Rectal smooth muscle tissue (tissue), 1 donor: Measurements from ENCODE around the gene SRXN1.

Experiments used
- H3K27ac ChIP-seq: one replicate; pipeline ENCODE4 v1.7.0; 2013; ENCODE audit warnings: low read depth, low read length, inconsistent platforms
- H3K27me3 ChIP-seq: one replicate; pipeline ENCODE4 v1.7.0; 2013; ENCODE audit warnings: low read length; ENCODE audit not compliant: control insufficient read depth, insufficient read depth
- H3K36me3 ChIP-seq: one replicate; pipeline ENCODE4 v1.7.0; 2013; ENCODE audit warnings: low read length; ENCODE audit not compliant: control insufficient read depth, insufficient read depth
- H3K4me1 ChIP-seq: one replicate; pipeline ENCODE4 v1.7.0; 2013; ENCODE audit warnings: low read length; ENCODE audit not compliant: control insufficient read depth, insufficient read depth
- H3K4me3 ChIP-seq: one replicate; pipeline ENCODE4 v1.7.0; 2013; ENCODE audit warnings: low read length
- H3K9ac ChIP-seq: one replicate; pipeline ENCODE4 v1.7.0; 2013; ENCODE audit warnings: low read length

SRXN1 gene

DNA sequence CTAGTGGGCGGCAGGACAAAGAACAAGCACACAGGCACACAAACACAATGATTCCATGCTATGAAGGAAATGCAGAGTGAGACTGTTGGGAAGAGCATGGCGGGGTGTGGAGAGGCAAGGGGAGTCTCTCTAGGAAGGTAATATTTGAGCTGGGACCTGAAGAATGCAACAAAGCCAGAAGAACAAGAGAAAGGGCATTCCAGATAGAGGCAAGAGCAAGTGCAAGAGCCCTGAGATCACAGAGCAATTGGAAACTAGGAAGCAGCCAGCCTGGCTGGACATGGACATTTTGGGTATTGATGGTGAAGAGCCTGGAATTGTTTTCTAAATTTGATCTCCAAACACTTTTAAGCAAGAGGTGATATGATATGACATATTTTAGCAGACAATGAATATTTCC lies 15.4 kb downstream of the SRXN1 start:
- no peaks in the 10 kb centered on the region for H3K4me1 ChIP-seq
- no peaks in the 10 kb centered on the region for H3K36me3 ChIP-seq
- H3K9ac ChIP-seq = no peak overlapping the region
- H3K27ac ChIP-seq = no peak overlapping the region
- no peak overlapping the region for H3K4me3 ChIP-seq
- H3K27me3 ChIP-seq = no peaks in the 10 kb centered on the region

DNA sequence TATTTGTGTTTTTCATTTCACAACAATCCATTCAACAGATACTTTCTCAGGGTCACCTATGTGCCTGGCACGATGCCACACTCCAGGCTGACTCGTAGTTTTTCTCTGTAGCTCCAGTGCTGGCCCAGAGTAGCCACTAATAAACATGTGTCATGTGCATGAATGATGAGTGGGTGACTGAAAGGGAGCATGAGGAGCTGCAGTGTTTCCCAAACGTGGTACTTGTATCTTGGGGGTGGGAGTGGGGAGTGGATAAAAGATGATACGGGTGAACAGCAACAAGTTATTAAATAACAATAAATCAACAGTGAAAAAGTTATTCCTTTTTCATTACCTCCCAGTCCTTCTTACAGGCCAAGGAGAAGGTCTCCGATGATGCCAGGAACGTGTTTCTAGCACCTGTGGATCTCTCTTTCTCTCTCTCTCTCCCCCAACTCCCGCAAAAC lies 17.1 kb downstream of the SRXN1 start:
- Histone ChIP-seq H3K27me3 (no peaks in the 10 kb centered on the region), H3K4me1 (no peaks in the 10 kb centered on the region), H3K4me3 (no peak overlapping the region), H3K27ac (no peak overlapping the region), H3K36me3 (no peaks in the 10 kb centered on the region), H3K9ac (no peak overlapping the region)

DNA sequence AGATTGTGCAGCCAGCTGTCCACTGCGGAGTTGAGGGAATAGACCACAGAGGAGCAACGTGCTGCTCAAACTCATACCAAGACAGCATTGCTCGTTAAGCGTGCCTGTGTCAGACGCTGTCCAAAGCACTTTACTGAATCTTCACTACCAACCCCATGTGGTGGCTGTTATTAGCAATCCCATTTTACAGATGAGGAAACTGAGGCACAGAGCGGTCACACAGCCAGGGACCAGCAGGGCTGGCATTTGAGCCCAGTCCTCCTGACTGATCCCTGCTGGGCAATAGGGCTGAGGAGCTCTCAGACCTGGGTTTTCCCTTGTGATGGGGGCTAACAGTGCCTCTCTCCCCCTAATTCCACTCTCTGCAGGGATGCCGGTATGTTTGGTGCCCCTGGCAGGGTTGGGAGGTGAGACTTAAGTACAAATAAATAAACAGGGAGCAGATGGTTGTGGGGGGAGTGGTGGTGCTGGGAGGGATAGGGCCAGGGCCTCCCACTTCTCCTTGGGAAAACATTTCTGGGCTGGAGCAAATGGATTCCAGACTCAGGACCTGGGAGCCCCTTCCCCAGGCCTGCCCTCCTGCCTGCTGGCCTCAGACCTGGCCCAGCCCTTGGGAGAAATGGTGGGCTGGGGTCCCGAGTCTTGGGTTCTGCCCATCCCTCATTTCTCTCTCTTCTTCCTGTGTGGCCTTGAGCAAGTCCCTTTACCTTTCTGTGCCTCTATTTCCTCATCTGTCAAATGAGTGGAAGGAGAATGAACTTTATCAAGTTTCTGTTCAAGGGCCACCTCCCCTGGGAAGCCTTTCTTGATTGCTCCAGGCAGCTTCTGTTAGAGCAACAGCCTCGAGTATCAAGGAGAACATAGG lies 17.7 kb downstream of the SRXN1 start:
- no peaks in the 10 kb centered on the region for H3K27me3 ChIP-seq
- H3K36me3 ChIP-seq = no peaks in the 10 kb centered on the region
- no peaks in the 10 kb centered on the region for H3K4me1 ChIP-seq
- no peak overlapping the region for H3K4me3 ChIP-seq
- H3K27ac ChIP-seq = no peak overlapping the region
- no peak overlapping the region for H3K9ac ChIP-seq

DNA sequence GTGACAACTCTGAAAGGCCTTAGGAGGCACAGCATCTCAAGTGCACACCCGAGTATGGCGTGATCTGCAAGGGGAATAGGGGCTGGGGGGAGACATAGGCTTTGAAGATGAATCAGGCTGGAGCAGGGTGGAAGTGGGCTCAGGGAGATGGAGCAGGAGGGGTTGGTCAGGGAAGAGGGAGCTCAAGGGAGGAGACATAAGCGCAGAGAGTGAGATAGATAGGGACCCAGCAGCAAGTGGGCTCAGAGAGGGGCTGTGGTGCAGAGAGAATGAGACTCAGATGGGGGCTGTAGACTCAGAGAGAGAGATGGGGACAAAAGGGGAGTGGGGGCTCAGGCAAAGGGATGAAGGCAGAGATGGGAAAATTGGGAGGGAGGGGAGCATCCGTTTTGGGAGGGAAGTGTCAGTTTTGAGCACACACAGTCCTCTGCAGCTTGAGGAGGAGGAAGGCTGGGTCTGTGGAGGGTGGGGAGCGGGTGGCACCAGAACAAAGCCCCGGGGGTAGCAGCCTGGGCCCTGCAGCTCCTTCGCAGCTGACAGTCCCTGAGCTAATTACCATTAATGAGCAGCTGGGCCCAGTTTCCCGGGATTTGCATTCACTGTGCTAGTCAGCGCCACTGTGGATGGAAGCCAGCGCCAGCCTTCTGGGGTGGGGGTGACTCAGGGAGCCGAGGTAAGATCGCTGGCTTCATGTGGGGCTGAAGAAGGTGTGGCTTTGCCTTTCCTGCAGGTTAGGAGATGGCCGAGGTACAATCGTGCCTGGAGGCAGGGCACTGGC lies 18.7 kb downstream of the SRXN1 start:
- H3K27me3 ChIP-seq = no peaks in the 10 kb centered on the region
- H3K9ac ChIP-seq = no peak overlapping the region
- no peak overlapping the region for H3K4me3 ChIP-seq
- no peaks in the 10 kb centered on the region for H3K36me3 ChIP-seq
- H3K4me1 ChIP-seq = no peaks in the 10 kb centered on the region
- H3K27ac ChIP-seq = no peak overlapping the region

DNA sequence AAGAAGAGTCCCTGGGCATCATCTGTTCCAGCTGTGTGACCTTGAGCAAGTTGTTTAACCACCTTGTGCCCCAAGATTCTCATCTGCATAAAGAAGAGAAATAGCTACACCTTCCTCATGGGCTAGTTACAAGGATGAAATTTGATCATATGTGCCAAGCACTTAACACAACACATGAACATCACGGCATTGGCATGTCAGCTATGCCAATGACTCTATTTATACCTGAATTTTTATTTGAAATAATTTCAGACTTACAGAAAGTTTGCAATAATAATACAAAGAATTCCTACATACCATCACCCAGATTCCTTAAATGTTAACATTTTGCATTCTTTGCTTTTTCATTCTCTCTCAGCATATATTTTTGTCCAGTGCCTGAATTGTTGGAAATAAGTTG lies 21.9 kb downstream of the SRXN1 start:
- no peaks in the 10 kb centered on the region for H3K27me3 ChIP-seq
- H3K27ac ChIP-seq = no peak overlapping the region
- H3K36me3 ChIP-seq = no peaks in the 10 kb centered on the region
- no peak overlapping the region for H3K4me3 ChIP-seq
- H3K9ac ChIP-seq = no peak overlapping the region
- no peaks in the 10 kb centered on the region for H3K4me1 ChIP-seq

DNA sequence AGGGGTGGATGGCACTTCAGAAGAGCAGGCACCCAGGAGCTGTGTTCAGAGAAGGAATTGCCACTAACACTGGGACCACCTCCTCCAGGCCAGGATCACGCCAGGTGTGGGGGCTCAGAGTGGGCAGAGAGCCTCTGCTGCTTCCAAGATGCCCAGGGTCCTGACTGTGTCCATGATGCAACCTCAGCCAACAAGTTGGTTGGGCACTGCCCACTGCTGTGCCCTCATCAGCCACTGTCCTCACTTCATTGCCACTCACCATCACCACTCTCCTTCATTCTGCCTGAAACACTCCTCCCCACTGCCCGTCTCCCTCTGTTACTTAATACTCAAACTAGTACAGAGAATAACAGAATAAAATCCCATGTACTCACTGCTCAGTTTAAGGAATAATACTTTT lies 26.4 kb downstream of the SRXN1 start:
- Histone ChIP-seq H3K27me3 (no peaks in the 10 kb centered on the region), H3K4me1 (no peaks in the 10 kb centered on the region), H3K36me3 (no peaks in the 10 kb centered on the region), H3K4me3 (no peak overlapping the region), H3K27ac (no peak overlapping the region), H3K9ac (no peak overlapping the region)

DNA sequence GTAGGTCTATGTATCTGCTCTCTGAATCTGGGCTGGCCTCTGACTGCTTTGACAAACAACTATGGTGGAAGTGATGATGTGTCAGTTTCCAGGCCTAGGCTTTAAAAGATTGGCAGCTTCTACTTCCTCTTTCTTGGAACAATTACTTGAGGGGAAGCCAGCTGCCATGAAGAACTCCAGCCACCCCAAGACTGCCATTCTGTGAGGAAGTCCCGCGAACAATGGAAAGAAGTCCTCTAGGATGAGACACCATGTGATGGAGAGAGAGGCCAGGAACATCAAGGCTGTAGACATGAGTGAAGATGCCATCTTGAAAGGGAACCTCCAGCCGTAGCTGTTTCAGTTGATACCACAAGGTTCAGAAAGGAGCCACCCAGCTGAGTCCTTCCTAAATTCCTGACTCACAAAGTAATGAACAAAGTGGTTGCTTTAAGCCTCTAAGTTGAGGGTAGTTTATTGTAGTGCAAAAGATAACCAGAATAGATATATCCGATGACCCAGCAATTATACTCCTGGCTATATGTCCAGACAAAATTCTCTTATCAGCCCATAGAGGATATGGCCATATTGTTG lies 27.6 kb downstream of the SRXN1 start:
- H3K27me3 ChIP-seq = peaks cover under 1% of the 10 kb centered on the region

DNA sequence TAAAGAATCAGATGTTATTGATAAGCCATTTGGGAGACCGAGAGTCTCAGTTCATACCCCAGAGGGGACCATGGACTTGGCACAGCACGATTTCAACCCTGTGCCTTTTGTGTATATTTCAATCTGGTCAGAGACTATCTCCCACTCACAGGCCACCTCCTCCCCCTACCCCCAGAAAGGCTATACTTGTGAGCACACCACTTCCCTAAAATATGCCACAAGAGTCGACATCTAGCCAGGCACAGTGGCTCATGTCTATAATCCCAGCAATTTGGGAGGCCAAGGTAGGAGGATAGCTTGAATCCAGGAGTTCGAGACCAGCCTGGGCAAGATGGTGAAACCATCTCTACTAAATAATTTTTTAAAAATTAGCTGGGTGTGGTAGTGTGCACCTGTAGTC lies 29.3 kb downstream of the SRXN1 start:
- H3K27ac ChIP-seq = no peak overlapping the region
- no peak overlapping the region for H3K4me3 ChIP-seq
- H3K36me3 ChIP-seq = no peaks in the 10 kb centered on the region
- H3K9ac ChIP-seq = no peak overlapping the region
- no peaks in the 10 kb centered on the region for H3K4me1 ChIP-seq
- peaks cover 3% of the 10 kb centered on the region for H3K27me3 ChIP-seq

More for the DNA sequence above, 27.6 kb downstream of the SRXN1 start:
- Histone ChIP-seq H3K4me3 (no peak overlapping the region), H3K27ac (no peak overlapping the region), H3K4me1 (no peaks in the 10 kb centered on the region), H3K36me3 (no peaks in the 10 kb centered on the region), H3K9ac (no peak overlapping the region)

DNA sequence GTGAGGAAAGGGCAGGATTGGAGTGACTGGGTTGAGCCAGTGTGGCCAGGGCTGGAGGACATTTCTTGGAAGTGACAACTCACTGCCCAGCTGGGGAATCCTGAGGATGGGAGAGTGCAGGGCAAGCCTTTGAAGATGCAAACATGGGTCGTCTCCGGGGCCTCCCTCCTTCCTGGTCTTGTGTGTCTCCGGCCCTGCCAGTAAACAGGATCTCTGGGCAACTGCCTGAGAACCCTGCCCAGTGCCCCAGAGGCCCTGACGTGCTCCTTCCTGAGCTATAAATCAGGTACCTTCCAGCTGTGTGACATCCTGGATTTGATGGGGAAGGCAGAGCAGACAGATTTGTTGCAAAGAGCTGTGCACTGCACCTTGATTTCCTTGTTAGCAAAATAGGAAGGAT lies 30.0 kb downstream of the SRXN1 start:
- Histone ChIP-seq H3K27me3 (peaks cover 3% of the 10 kb centered on the region), H3K4me3 (no peak overlapping the region), H3K9ac (no peak overlapping the region), H3K27ac (no peak overlapping the region), H3K4me1 (no peaks in the 10 kb centered on the region), H3K36me3 (no peaks in the 10 kb centered on the region)

- H3K36me3 ChIP-seq = no peaks in the 10 kb centered on the region
- no peak overlapping the region for H3K9ac ChIP-seq
- H3K4me3 ChIP-seq = no peak overlapping the region
- peaks cover 3% of the 10 kb centered on the region for H3K27me3 ChIP-seq
- no peaks in the 10 kb centered on the region for H3K4me1 ChIP-seq
- H3K27ac ChIP-seq = no peak overlapping the region
Measured at GRCh38 chr20:622161-622560, 30.8 kb downstream of the SRXN1 start.

- peaks cover 3% of the 10 kb centered on the region for H3K27me3 ChIP-seq
- no peak overlapping the region for H3K27ac ChIP-seq
- no peak overlapping the region for H3K9ac ChIP-seq
- H3K4me1 ChIP-seq = no peaks in the 10 kb centered on the region
- no peaks in the 10 kb centered on the region for H3K36me3 ChIP-seq
- H3K4me3 ChIP-seq = no peak overlapping the region
Measured at GRCh38 chr20:621125-621756, 31.8 kb downstream of the SRXN1 start.

- Histone ChIP-seq H3K9ac (no peak overlapping the region), H3K27me3 (peaks cover 3% of the 10 kb centered on the region), H3K36me3 (no peaks in the 10 kb centered on the region), H3K27ac (no peak overlapping the region), H3K4me3 (no peak overlapping the region), H3K4me1 (no peaks in the 10 kb centered on the region)
Measured at GRCh38 chr20:620246-620645, 32.8 kb downstream of the SRXN1 start.
